Fibroblast of the aortic adventitia (primary cell): Measurements from ENCODE around the gene SEC24D. TPM values are rescaled to one million over a fixed set of nuclear protein-coding genes. Genes with fewer than 3 reads are reported as not detected.

Experiments
- DNase-seq: peaks from one replicate; pipeline ENCODE4 v3.0.0-alpha.2; 2010; ENCODE audit warnings: low read depth
- H3K4me3 ChIP-seq: 2 replicates; pipeline ENCODE4 v1.5.1; 2011; ENCODE audit warnings: low read depth, mild to moderate bottlenecking, control low read depth, low read length, moderate library complexity
- total RNA-seq: library from RNA; depleted of rRNA; stranded (reverse); fragments of >200 nt; gene quantifications from 2 replicates; pipeline ENCODE4 v1.2.3, GENCODE V29; 2012; ENCODE audit warnings: low replicate concordance
- TF ChIP-seq, protein P1 (sequence below): IDR thresholded peaks from 2 replicates; pipeline ENCODE4 v1.5.1; 2011; ENCODE audit warnings: mild to moderate bottlenecking, low read length, control low read depth, inconsistent platforms; ENCODE audit not compliant: insufficient read depth

SEC24D gene
- total RNA-seq, 1 donor = 149 TPM

DNA sequence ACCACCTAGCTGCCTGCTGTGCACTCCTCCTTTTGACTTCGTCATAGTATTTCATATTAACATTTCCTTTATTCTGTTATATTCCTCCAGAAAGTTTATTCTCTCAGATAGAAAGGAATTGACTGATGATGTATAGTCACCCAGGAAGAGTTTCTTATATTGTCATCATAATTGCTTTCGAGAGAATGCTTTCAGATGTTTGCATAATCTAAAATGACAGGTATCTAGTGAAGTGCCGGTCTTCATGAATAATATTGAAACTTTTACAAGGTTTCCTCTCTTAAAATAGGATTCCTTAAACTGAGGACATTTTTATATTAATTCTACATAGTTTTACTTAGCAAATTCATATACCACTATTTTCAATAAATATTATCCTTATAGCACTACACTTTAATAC lies 10.1 kb downstream of the SEC24D start:
- DNase-seq = no peak
- TF ChIP-seq, protein P1, sequence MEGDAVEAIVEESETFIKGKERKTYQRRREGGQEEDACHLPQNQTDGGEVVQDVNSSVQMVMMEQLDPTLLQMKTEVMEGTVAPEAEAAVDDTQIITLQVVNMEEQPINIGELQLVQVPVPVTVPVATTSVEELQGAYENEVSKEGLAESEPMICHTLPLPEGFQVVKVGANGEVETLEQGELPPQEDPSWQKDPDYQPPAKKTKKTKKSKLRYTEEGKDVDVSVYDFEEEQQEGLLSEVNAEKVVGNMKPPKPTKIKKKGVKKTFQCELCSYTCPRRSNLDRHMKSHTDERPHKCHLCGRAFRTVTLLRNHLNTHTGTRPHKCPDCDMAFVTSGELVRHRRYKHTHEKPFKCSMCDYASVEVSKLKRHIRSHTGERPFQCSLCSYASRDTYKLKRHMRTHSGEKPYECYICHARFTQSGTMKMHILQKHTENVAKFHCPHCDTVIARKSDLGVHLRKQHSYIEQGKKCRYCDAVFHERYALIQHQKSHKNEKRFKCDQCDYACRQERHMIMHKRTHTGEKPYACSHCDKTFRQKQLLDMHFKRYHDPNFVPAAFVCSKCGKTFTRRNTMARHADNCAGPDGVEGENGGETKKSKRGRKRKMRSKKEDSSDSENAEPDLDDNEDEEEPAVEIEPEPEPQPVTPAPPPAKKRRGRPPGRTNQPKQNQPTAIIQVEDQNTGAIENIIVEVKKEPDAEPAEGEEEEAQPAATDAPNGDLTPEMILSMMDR = no peak
- H3K4me3 ChIP-seq = no peak overlapping the region

DNA sequence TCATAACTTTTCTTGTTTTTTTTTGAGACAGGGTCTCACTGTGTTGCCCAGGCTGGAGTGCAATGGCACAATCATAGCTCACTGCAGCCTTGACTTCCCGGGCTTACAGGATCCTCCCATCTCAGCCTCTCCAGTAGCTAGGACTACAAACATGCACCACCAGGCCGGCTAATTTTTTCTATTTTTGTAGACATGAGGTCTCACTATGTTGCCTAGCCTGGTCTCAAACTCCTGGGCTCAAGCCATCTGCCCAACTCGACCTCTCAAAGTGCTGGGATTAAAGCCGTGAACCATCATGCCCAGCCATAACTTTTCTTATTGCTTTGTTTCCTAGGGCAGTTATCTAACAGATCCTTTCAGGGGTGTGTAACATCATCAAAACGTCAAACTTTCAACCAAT lies 11.8 kb downstream of the SEC24D start:
- TF ChIP-seq, protein P1 = no peak
- no peak for DNase-seq
- no peak overlapping the region for H3K4me3 ChIP-seq

DNA sequence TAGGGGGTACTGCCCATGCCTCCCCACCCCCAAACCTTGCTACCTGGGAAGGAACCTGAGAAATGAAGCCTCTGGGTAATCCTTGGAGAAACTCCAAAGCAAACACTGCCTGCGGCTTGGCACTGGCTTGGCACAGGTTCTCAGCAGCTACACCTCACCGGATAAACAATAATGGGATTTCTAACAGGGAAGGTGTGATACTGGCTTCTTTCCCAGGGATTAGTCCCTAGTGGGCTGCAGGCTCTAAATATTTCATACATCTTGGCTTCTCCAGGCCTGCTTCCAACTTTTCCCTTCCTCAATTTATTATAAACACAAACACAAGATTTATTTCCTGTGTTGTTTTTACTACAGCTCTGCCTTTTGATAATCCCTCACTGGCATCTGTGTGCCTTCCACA lies 12.5 kb downstream of the SEC24D start:
- H3K4me3 ChIP-seq = no peak overlapping the region
- TF ChIP-seq, protein P1 = no peak
- DNase-seq = no peak

DNA sequence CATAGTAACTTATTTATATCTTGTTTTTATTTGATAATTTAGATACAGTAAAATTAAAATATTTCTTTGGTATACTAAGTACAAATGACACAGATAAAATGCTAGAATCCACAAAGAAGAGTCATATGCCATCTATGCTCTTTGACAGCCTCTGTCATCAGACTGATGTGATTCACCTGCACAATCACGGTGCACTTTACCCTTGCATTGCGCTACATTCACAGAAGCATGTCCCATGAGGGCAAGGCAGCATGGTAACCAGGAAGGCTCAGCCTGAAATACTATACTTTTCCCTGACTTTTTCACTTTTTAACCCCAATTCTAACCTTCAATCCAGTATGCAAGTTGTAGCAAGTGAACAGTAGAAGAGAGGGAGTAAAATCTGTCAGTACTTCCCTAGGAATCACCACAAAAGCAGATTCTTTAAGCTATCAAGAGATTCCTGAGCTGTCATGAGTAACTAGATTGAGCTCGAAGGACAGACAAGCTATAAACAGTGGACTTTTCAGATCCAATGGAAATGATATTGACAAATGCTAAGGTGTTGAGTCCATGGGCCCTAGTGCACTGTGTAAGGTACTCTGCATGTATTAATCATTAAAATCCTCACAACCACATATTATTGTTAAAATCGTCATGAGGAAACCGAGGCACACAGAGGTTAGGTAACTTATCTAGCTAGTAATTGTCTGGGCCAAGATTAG lies 14.2 kb downstream of the SEC24D start:
- no peak for DNase-seq
- TF ChIP-seq, protein P1 = no peak
- H3K4me3 ChIP-seq = no peak overlapping the region

DNA sequence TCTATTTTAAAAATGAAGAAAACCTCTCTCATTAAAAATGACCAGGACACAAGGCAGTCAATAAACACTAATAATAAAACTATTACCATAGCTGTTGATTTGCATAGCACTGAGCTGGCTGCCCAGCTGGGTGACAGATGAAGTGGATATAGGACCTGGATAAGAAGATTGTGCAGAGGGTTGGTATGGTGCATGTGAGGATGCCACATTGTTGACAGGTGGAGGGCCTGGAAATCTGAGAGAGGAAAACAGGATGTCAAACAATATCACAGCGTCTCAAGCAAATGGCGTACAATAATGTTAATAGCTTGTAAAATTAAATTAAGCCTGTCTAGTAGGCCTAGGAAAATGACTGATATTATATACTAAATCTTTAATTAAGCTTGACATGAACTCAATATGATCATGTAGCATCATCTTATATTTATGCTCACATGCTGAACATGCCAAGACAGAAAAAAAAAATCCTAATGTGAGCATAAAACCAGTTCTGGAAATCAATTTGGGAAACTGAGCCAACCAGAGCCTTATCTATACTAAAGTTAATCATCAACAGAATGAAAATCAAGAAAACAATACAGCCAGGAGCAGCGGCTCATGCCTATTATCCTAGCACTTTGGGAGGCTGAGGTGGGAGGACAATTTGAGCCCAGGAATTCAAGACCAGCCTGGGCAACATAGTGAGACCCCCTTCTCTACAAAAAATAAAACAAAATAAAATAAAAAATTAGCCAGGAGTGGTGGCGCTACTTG lies 18.6 kb downstream of the SEC24D start:
- TF ChIP-seq, protein P1 = no peak
- H3K4me3 ChIP-seq = no peak overlapping the region
- no peak for DNase-seq

DNA sequence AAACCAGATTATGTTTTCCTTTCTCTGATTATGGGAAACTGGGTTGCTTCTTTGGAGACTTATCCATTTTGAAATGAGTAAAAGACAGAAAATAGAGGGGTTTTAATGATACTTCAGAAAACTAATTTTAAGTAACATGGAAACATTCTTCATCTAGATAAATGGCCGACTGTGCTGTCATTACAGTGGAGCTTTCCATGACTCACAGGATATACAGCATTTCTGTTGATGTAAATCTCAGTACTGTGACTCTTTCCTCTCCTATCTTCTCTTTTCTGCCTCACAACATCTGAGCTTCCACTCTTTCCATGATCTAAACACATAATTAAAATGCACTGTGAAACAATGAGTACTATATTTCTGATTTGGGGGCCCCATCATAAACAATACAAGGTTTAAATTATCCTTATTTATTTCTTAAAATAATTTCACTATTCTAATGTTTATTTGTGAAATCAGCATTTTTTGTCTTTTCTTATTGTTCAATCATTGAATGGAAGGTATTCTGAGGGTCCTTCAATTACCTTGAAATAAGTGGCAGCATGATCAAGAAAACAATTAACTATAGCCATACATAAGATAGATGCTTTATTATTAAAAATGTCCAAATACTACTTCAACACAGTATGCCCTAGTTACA lies 19.3 kb downstream of the SEC24D start:
- H3K4me3 ChIP-seq = no peak overlapping the region
- DNase-seq = peak; percentile 62
- TF ChIP-seq, protein P1 = no peak
